Upper lobe of left lung (tissue), 4 donors: ENCODE measurements around the gene MIER2.

Source experiments
- CTCF ChIP-seq, 6 experiments: fragments of 450-650 bp in 4 of 6; fragments of 200-600 bp in 2 of 6; sonication (generic) in 2 of 6; IDR thresholded peaks; one replicate each; pipeline ENCODE4 v1.5.1; 2016 to 2019; ENCODE audit warnings: antibody characterized with exemption in 6 of 6
- EP300 ChIP-seq, 4 donors: sonication (generic); formaldehyde crosslinking; IDR thresholded peaks; one replicate each; pipeline ENCODE4 v1.5.1; 2017; ENCODE audit warnings: antibody characterized with exemption in 4 of 4, control low read depth in 2 of 4
- POLR2A ChIP-seq, 4 donors: fragments of 450-650 bp; IDR thresholded peaks; one replicate each; pipeline ENCODE4 v1.5.1; 2016 to 2017; ENCODE audit warnings: antibody characterized with exemption in 4 of 4, mild to moderate bottlenecking in 2 of 4
- POLR2AphosphoS5 ChIP-seq, 2 donors: sonication (generic); formaldehyde crosslinking; IDR thresholded peaks; one replicate each; pipeline ENCODE4 v1.5.1; 2017; ENCODE audit warnings: antibody characterized with exemption in 2 of 2

- no peak for TF ChIP-seq CTCF (IDR thresholded peaks at IDR 0.05)
- TF ChIP-seq POLR2A (IDR thresholded peaks at IDR 0.05) = no peak
- no peak for TF ChIP-seq EP300 (IDR thresholded peaks at IDR 0.05)
- TF ChIP-seq POLR2AphosphoS5 (IDR thresholded peaks at IDR 0.05) = no peak
Observed at GRCh38 chr19:317710-318508, 26.7 kb downstream of the MIER2 start.
